T-helper 2 cell treated with Interferon-gamma antibody and Interleukin-4, amounts not matched to agents 100 ng/mL and 5 ng/mL, for 36 hours (primary cell): ENCODE measurements around the gene CHD2. TPM values are rescaled to one million over a fixed set of nuclear protein-coding genes. Genes with fewer than 3 reads are reported as not detected.
"Not testable (repeated sequence)": the region's sequence is repeated elsewhere in the genome, so short reads cannot be mapped to it uniquely, and the experiment has no call there.

ENCODE experiments used
- intact Hi-C: fragments of 100-400 bp; cut with micrococcal nuclease; formaldehyde crosslinking; loops from one replicate; pipeline ENCODE4 v1.15.1; 2023
- total RNA-seq: library from RNA; stranded (reverse); gene quantifications from 2 replicates; pipeline ENCODE4 v1.2.3, GENCODE V29; 2022

CHD2 gene
- total RNA-seq, result 119 and 130 TPM in 2 replicates

- intact Hi-C loops, result loop anchor here (1.0 to 5.0 kb wide), 5 partner anchors 15 to 1968 kb away; partner anchors contain the start of gene HDDC3
Measured at GRCh38 chr15:92899948-92900730, at the start of gene CHD2. TSS of gene CHD2 (plus strand) at chr15:92900324. CDS start at chr15:92901238, 914 bp downstream.

- intact Hi-C loops, result no loop called here
Measured at GRCh38 chr15:92853222-92853621, 46.9 kb upstream of the CHD2 start.

- intact Hi-C loops, result no loop called here
Measured at GRCh38 chr15:92861742-92862141, 38.4 kb upstream of the CHD2 start.

- intact Hi-C loops, result no loop called here
Measured at GRCh38 chr15:92864127-92864814, 35.9 kb upstream of the CHD2 start.

GRCh38 chr15:92869263-92869940 is 30.7 kb upstream of the CHD2 start:
- intact Hi-C loops, result no loop called here

GRCh38 chr15:92870010-92870591 is 30.0 kb upstream of the CHD2 start:
- intact Hi-C loops, result no loop called here

GRCh38 chr15:92872967-92873366 is 27.2 kb upstream of the CHD2 start:
- intact Hi-C loops, result not testable (repeated sequence)

GRCh38 chr15:92877000-92877399 is 23.1 kb upstream of the CHD2 start:
- intact Hi-C loops, result no loop called here

GRCh38 chr15:92877416-92877815 is 22.7 kb upstream of the CHD2 start:
- intact Hi-C loops, result no loop called here

GRCh38 chr15:92878593-92879053 is 21.5 kb upstream of the CHD2 start:
- intact Hi-C loops, result no loop called here

GRCh38 chr15:92879949-92880725 is 20.0 kb upstream of the CHD2 start:
- intact Hi-C loops, result loop anchor here (10.0 kb wide), 1 partner anchor 1025 kb away; the partner anchor contains the start of gene SLCO3A1

GRCh38 chr15:92880796-92881195 is 19.3 kb upstream of the CHD2 start:
- intact Hi-C loops, result loop anchor here (10.0 kb wide), 1 partner anchor 1026 kb away; the partner anchor contains the start of gene SLCO3A1

- intact Hi-C loops, result loop anchor here (10.0 kb wide), 1 partner anchor 1026 kb away; the partner anchor contains the start of gene SLCO3A1
Measured at GRCh38 chr15:92881211-92881754, 18.8 kb upstream of the CHD2 start.

- intact Hi-C loops, result loop anchor here (1.0 to 10.0 kb wide), 7 partner anchors 18 to 1027 kb away; partner anchors contain the start of genes CHD2 and SLCO3A1
Measured at GRCh38 chr15:92881802-92882696, 18.1 kb upstream of the CHD2 start.

GRCh38 chr15:92882697-92883162 is 17.4 kb upstream of the CHD2 start:
- intact Hi-C loops, result loop anchor here (1.0 to 10.0 kb wide), 7 partner anchors 18 to 1028 kb away; partner anchors contain the start of genes CHD2 and SLCO3A1

GRCh38 chr15:92883163-92883875 is 16.8 kb upstream of the CHD2 start:
- intact Hi-C loops, result loop anchor here (10.0 kb wide), 1 partner anchor 1029 kb away; the partner anchor contains the start of gene SLCO3A1

- intact Hi-C loops, result loop anchor here (1.0 to 10.0 kb wide), 2 partner anchors 34 to 1029 kb away; partner anchors contain the start of gene SLCO3A1
Measured at GRCh38 chr15:92883876-92884435, 16.2 kb upstream of the CHD2 start.
